Neural progenitor cell (in vitro differentiated cells): Measurements from ENCODE around the gene EML2.

Source experiments
- CTCF ChIP-seq: fragments of 200-600 bp; sonication (generic); IDR thresholded peaks from 2 replicates; pipeline ENCODE4 v1.5.1; 2017; ENCODE audit warnings: antibody characterized with exemption, mild to moderate bottlenecking
- EZH2 ChIP-seq: fragments of 200-600 bp; sonication (generic); IDR thresholded peaks from 2 replicates; pipeline ENCODE4 v1.6.1; 2017; ENCODE audit warnings: antibody characterized with exemption, mild to moderate bottlenecking, moderate library complexity
- EZH2phosphoT487 ChIP-seq: fragments of 200-600 bp; sonication (generic); IDR thresholded peaks from 2 replicates; pipeline ENCODE4 v1.6.1; 2017; ENCODE audit warnings: antibody characterized with exemption

GRCh38 chr19:45613926-45614725, 25.1 kb downstream of the EML2 start:
- TF ChIP-seq CTCF (no peak), EZH2 (no peak), EZH2phosphoT487 (no peak)
